Nephron progenitor cell (in vitro differentiated cells): ENCODE data around the gene CD300LF.

Experiments
- DNase-seq: peaks from one replicate; pipeline ENCODE4 v3.0.0; 2021
- H3K27ac Mint-ChIP-seq: 2 replicates; pipeline ENCODE4 v1.8.0; 2021; ENCODE audit warnings: mild to moderate bottlenecking, moderate library complexity, mixed read lengths
- H3K27me3 Mint-ChIP-seq: 2 replicates; pipeline ENCODE4 v1.8.0; 2021; ENCODE audit warnings: mild to moderate bottlenecking, low read depth, mixed read lengths; ENCODE audit not compliant: poor library complexity
- H3K36me3 Mint-ChIP-seq: 2 replicates; pipeline ENCODE4 v1.8.0; 2021; ENCODE audit warnings: low read depth, mixed read lengths
- H3K4me1 Mint-ChIP-seq: 2 replicates; pipeline ENCODE4 v1.8.0; 2021; ENCODE audit warnings: mixed read lengths
- H3K4me3 Mint-ChIP-seq: 2 replicates; pipeline ENCODE4 v1.8.0; 2021; ENCODE audit warnings: mild to moderate bottlenecking, moderate library complexity, mixed read lengths
- H3K9me3 Mint-ChIP-seq: 2 replicates; pipeline ENCODE4 v1.8.0; 2021; ENCODE audit warnings: mild to moderate bottlenecking, moderate library complexity, mixed read lengths
- TF ChIP-seq, protein P1 (sequence below): fragments of 200-600 bp; sonication (generic); IDR thresholded peaks from 2 replicates; pipeline ENCODE4 v1.5.0; 2021; ENCODE audit warnings: antibody characterized with exemption

CD300LF gene

DNA sequence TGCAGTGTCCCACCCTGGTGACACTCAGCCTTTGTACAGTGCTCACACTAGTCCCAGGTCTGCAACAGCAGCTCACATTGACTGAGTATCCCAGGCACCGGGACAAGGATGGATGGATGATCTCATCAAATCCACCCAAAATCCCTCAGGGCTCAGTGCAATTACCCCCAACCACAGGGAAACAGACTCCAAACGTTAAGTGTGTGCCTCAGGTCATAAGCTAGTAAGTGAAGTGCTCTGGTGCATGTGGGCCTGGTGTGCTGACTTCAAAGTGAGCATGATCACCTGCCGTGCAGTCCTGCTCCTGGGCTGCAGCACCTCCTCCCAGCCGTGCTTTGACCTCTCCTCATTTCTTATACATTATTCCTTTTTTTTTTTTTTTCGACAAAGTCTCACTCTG is 58.0 kb downstream of the CD300LF start:
- Mint-ChIP-seq H3K9me3 (no peaks in the 10 kb centered on the region), H3K4me3 (no peak overlapping the region), H3K36me3 (no peaks in the 10 kb centered on the region), H3K27ac (no peak overlapping the region), H3K27me3 (peaks cover 96% of the 10 kb centered on the region), H3K4me1 (peaks cover 15% of the 10 kb centered on the region)
- TF ChIP-seq, protein P1, sequence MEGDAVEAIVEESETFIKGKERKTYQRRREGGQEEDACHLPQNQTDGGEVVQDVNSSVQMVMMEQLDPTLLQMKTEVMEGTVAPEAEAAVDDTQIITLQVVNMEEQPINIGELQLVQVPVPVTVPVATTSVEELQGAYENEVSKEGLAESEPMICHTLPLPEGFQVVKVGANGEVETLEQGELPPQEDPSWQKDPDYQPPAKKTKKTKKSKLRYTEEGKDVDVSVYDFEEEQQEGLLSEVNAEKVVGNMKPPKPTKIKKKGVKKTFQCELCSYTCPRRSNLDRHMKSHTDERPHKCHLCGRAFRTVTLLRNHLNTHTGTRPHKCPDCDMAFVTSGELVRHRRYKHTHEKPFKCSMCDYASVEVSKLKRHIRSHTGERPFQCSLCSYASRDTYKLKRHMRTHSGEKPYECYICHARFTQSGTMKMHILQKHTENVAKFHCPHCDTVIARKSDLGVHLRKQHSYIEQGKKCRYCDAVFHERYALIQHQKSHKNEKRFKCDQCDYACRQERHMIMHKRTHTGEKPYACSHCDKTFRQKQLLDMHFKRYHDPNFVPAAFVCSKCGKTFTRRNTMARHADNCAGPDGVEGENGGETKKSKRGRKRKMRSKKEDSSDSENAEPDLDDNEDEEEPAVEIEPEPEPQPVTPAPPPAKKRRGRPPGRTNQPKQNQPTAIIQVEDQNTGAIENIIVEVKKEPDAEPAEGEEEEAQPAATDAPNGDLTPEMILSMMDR, result no peak
- DNase-seq, result no peak

DNA sequence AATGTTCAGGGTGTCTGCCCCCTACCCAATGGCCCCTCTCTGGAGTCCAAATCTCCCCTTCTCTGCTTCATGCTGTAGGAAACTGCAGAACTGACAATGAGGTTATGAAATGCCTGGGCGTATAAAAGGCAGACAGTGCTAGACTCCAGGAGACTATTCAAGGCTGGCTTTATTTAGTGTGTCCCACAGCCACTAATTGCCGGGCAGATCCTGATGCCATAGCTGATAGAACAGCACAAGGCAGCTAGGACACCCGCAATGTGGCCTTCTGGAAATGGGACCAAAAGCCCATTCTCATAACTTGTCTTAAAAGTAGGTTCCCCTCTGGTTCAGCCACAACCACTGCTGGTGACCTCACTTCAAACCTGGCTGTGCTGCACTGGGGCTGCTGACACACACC is 60.7 kb downstream of the CD300LF start:
- Mint-ChIP-seq H3K27me3 (peaks cover 96% of the 10 kb centered on the region), H3K27ac (no peak overlapping the region), H3K4me3 (no peak overlapping the region), H3K4me1 (peaks cover 12% of the 10 kb centered on the region), H3K36me3 (no peaks in the 10 kb centered on the region), H3K9me3 (no peaks in the 10 kb centered on the region)
- DNase-seq, result no peak
- TF ChIP-seq, protein P1, result no peak

DNA sequence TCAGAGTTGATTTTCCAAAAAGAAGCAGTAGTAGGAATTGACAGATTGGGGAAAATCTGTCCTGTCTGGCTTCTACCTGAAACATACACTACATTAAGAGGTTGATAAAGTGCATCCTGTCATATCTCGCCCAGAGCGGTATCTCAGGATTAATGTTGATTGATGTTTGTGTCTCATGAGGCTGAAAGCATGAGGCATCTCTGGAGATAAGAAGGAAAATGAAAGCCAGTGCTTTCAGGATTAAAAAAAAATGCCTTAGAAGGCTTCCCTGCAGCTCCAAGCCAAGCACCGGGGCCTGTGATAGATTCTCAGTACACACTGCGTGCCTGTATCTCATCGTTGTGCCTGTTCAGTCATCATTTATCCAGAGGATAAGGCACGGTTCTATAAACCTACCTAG is 62.8 kb downstream of the CD300LF start:
- Mint-ChIP-seq H3K4me3 (no peak overlapping the region), H3K4me1 (peaks cover 17% of the 10 kb centered on the region), H3K27ac (no peak overlapping the region), H3K36me3 (no peaks in the 10 kb centered on the region), H3K9me3 (peaks cover 5% of the 10 kb centered on the region), H3K27me3 (peaks cover 94% of the 10 kb centered on the region)
- TF ChIP-seq, protein P1, result no peak
- DNase-seq, result no peak

DNA sequence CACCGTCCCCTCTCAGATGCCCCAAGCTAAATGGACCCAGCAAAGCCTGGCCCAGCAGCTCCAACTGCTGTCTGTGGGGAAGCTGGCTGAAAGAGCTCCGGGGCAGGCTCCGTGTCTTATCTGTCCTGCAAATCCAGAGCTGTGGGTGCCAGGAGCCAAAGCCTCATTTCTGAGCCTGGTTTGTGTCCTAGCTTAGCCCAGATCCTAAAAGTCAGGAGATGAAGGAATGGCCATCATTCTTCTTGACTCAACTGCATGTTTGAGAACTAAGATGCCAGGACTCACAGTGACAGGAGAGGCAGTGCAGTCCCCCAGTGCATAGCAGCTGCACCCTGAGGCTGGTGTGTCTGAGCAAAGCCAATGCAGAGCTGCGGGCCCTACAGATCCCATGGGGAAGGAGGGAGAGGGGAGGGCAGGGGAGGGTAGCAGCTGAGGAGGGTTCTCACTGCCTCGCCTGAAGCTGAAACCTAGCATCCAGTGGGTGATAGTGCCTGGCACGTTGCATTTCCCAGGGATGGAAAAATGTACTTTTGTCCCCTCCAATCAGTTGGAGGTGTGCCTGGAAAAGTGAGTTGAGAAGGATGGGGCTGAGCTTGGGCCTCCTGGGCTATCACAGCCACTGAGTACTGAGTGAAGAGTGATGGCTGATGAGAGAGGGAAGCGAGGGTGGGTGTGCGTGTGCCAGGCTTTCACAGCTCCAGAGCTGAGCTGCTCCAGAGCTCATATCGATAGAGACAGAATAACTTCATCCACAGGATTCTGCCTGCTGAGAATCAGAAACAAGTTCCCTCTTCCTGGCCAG is 64.7 kb downstream of the CD300LF start:
- Mint-ChIP-seq H3K36me3 (no peaks in the 10 kb centered on the region), H3K27ac (no peak overlapping the region), H3K27me3 (peaks cover 94% of the 10 kb centered on the region), H3K4me3 (no peak overlapping the region), H3K4me1 (peaks cover 18% of the 10 kb centered on the region), H3K9me3 (peaks cover 10% of the 10 kb centered on the region)
- DNase-seq, result no peak
- TF ChIP-seq, protein P1, result no peak

DNA sequence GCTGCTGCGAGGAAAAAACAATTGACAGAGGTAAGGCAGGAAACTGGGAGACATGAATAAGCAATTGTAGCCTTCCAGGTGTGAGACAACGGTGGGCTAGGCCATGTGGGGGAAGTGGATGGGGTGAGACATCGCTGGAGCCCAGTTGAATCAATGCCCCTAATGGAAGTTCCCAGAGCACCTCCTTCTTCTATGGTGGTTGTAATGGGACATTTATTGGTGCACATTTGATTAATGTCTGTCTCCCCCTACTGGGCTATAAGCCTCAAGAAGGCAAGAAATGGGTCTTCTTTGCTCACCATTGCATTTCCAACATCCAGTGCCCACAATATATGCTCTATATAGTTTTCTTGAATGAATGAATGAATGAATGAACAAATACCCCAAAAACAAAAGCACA is 66.5 kb downstream of the CD300LF start:
- TF ChIP-seq, protein P1, result no peak
- Mint-ChIP-seq H3K27ac (no peak overlapping the region), H3K9me3 (peaks cover 10% of the 10 kb centered on the region), H3K27me3 (peaks cover 87% of the 10 kb centered on the region), H3K4me1 (peaks cover 18% of the 10 kb centered on the region), H3K4me3 (no peak overlapping the region), H3K36me3 (no peaks in the 10 kb centered on the region)
- no peak for DNase-seq

DNA sequence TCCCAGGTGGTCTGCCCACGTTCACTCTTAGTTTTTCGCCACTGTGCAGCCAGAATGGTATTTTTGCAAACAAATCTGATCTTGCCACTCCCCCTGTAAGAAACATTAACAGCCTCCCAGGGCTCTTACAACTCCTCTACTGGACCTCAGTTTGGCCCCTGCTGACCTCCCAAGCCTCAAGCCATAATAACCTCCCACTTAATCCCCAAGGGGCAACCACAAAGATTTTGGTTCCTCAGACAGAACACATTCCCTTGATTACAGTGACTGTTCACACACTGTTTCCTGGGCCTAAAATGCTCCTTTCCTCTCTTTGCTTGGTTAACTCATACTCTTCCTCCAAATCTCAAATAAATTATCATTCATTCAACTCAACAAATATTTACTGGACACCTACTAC is 67.7 kb downstream of the CD300LF start:
- Mint-ChIP-seq H3K4me1 (peaks cover 10% of the 10 kb centered on the region), H3K27ac (no peak overlapping the region), H3K36me3 (no peaks in the 10 kb centered on the region), H3K4me3 (no peak overlapping the region), H3K9me3 (peaks cover 10% of the 10 kb centered on the region), H3K27me3 (peaks cover 78% of the 10 kb centered on the region)
- no peak for DNase-seq
- TF ChIP-seq, protein P1, result no peak
